Karpas-422 (cell line): Measurements from ENCODE around the gene SFXN4. TPM values are rescaled to one million over a fixed set of nuclear protein-coding genes. Genes with fewer than 3 reads are reported as not detected.
"Not testable (repeated sequence)": the region's sequence is repeated elsewhere in the genome, so short reads cannot be mapped to it uniquely, and the experiment has no call there.

Experiments used
- DNase-seq: peaks from one replicate; pipeline ENCODE4 v3.0.0-alpha.2; 2015
- H2AFZ ChIP-seq: fragments of 200-600 bp; sonication (generic); 2 replicates; pipeline ENCODE4 v1.6.1; 2014; ENCODE audit warnings: antibody characterized with exemption, low read length, mixed read lengths
- H3K27ac ChIP-seq: fragments of 200-600 bp; sonication (generic); 2 replicates; pipeline ENCODE4 v1.5.1; 2014; ENCODE audit warnings: mild to moderate bottlenecking, low read length, moderate library complexity
- H3K27me3 ChIP-seq: fragments of 200-600 bp; sonication (generic); 2 replicates; pipeline ENCODE4 v1.6.1; 2014; ENCODE audit warnings: low read length, mixed read lengths
- H3K36me3 ChIP-seq: fragments of 200-600 bp; sonication (generic); 2 replicates; pipeline ENCODE4 v1.6.1; 2014; ENCODE audit warnings: low read length, mixed read lengths; ENCODE audit not compliant: insufficient read depth
- H3K4me1 ChIP-seq: fragments of 200-600 bp; sonication (generic); 2 replicates; pipeline ENCODE4 v1.6.1; 2014; ENCODE audit warnings: mild to moderate bottlenecking, low read length, mixed read lengths
- H3K4me2 ChIP-seq: fragments of 200-600 bp; sonication (generic); 2 replicates; pipeline ENCODE4 v1.6.1; 2014; ENCODE audit warnings: low read length, low read depth, mild to moderate bottlenecking; ENCODE audit not compliant: poor library complexity, severe bottlenecking
- H3K4me3 ChIP-seq: fragments of 200-600 bp; sonication (generic); 2 replicates; pipeline ENCODE4 v1.5.1; 2014; ENCODE audit warnings: mild to moderate bottlenecking, antibody characterized with exemption, low read length, mixed read lengths
- H3K79me2 ChIP-seq: fragments of 200-600 bp; sonication (generic); 2 replicates; pipeline ENCODE4 v1.6.1; 2014; ENCODE audit warnings: mild to moderate bottlenecking, low read length, mixed read lengths
- H3K9ac ChIP-seq: fragments of 200-600 bp; sonication (generic); 2 replicates; pipeline ENCODE4 v1.6.0; 2014; ENCODE audit warnings: low read length
- H3K9me2 ChIP-seq: fragments of 200-600 bp; sonication (generic), shearing (Covaris generic); replicated peaks from 2 replicates; pipeline ENCODE4 v1.6.0; 2014; ENCODE audit warnings: mild to moderate bottlenecking, low read length, moderate library complexity; ENCODE audit not compliant: insufficient read depth
- H3K9me3 ChIP-seq: fragments of 300-700, 200-600 bp; sonication (generic); 2 replicates; pipeline ENCODE4 v1.6.1; 2014; ENCODE audit warnings: low read length, mixed read lengths
- H4K20me1 ChIP-seq: fragments of 200-600 bp; sonication (generic); 2 replicates; pipeline ENCODE4 v1.6.1; 2014; ENCODE audit warnings: mild to moderate bottlenecking, antibody characterized with exemption, low read length, low read depth; ENCODE audit not compliant: insufficient read depth
- total RNA-seq: library from RNA; depleted of rRNA; stranded (reverse); fragments of >200 nt; shearing (Covaris generic); gene quantifications from 2 replicates; pipeline ENCODE4 v1.2.3, GENCODE V29; 2014; ENCODE audit warnings: low replicate concordance

Gene SFXN4
- total RNA-seq, 1 experiment from 2014 or later = 48.2 TPM

GRCh38 chr10:119140603-119141245 is 24.8 kb downstream of the SFXN4 start:
- Histone ChIP-seq H3K9ac (no peak overlapping the region), H3K36me3 (peaks cover 12% of the 10 kb centered on the region; the same call in 1 of the 2 replicates), H3K9me2 (no peaks in the 10 kb centered on the region), H2AFZ (no peak overlapping the region), H3K4me2 (no peak overlapping the region), H4K20me1 (no peaks in the 10 kb centered on the region), H3K27ac (no peak overlapping the region), H3K27me3 (no peaks in the 10 kb centered on the region), H3K79me2 (no peaks in the 10 kb centered on the region), H3K4me3 (no peak overlapping the region), H3K9me3 (no peaks in the 10 kb centered on the region), H3K4me1 (peaks cover 21% of the 10 kb centered on the region)
- DNase-seq = no peak

- peaks cover 25% of the 10 kb centered on the region for H3K4me1 ChIP-seq
- H3K27ac ChIP-seq = 0 out of 2 replicates have a peak overlapping the region, but pooled peaks have one; percentile 11
- H3K4me2 ChIP-seq = no peak overlapping the region
Measured at GRCh38 chr10:119139464-119140067, 25.9 kb downstream of the SFXN4 start.

GRCh38 chr10:119138346-119139306 is 26.9 kb downstream of the SFXN4 start:
- H3K4me1 ChIP-seq = peaks cover 25% of the 10 kb centered on the region
- 0 out of 2 replicates have a peak overlapping the region, but pooled peaks have one; percentile 1 for H3K27ac ChIP-seq
- no peaks in the 10 kb centered on the region for H3K27me3 ChIP-seq
- H4K20me1 ChIP-seq = no peaks in the 10 kb centered on the region
- peaks cover 12% of the 10 kb centered on the region; the same call in 1 of the 2 replicates for H3K36me3 ChIP-seq
- no peak overlapping the region for H3K9ac ChIP-seq
- no peaks in the 10 kb centered on the region for H3K9me3 ChIP-seq
- no peak for DNase-seq
- no peak overlapping the region for H3K4me2 ChIP-seq
- H3K79me2 ChIP-seq = no peaks in the 10 kb centered on the region
- H2AFZ ChIP-seq = no peak overlapping the region
- H3K9me2 ChIP-seq = no peaks in the 10 kb centered on the region
- H3K4me3 ChIP-seq = no peak overlapping the region

More at GRCh38 chr10:119139464-119140067, 25.9 kb downstream of the SFXN4 start:
- DNase-seq = peak; percentile 83
- H3K9ac ChIP-seq = no peak overlapping the region
- no peaks in the 10 kb centered on the region for H3K9me2 ChIP-seq
- no peak overlapping the region for H2AFZ ChIP-seq
- H3K79me2 ChIP-seq = no peaks in the 10 kb centered on the region
- H3K4me3 ChIP-seq = no peak overlapping the region
- peaks cover 12% of the 10 kb centered on the region; the same call in 1 of the 2 replicates for H3K36me3 ChIP-seq
- no peaks in the 10 kb centered on the region for H3K9me3 ChIP-seq
- no peaks in the 10 kb centered on the region for H4K20me1 ChIP-seq
- no peaks in the 10 kb centered on the region for H3K27me3 ChIP-seq

GRCh38 chr10:119137878-119138277 is 27.6 kb downstream of the SFXN4 start:
- Histone ChIP-seq H3K36me3 (peaks cover 17% of the 10 kb centered on the region; the same call in 1 of the 2 replicates), H3K27ac (0 out of 2 replicates have a peak overlapping the region, but pooled peaks have one; percentile 53), H3K4me1 (peaks cover 25% of the 10 kb centered on the region)
- not testable (repeated sequence) for H3K9me2 ChIP-seq, H3K4me3 ChIP-seq, H3K79me2 ChIP-seq, H3K9me3 ChIP-seq, H2AFZ ChIP-seq, H4K20me1 ChIP-seq, H3K4me2 ChIP-seq, H3K9ac ChIP-seq, H3K27me3 ChIP-seq, DNase-seq

GRCh38 chr10:119136084-119136483 is 29.4 kb downstream of the SFXN4 start:
- Histone ChIP-seq H3K4me3 (no peak overlapping the region), H3K4me2 (no peak overlapping the region), H3K36me3 (peaks cover 14% of the 10 kb centered on the region), H3K9me2 (no peaks in the 10 kb centered on the region), H3K9ac (no peak overlapping the region), H3K27me3 (no peaks in the 10 kb centered on the region), H2AFZ (no peak overlapping the region), H3K79me2 (no peaks in the 10 kb centered on the region), H4K20me1 (no peaks in the 10 kb centered on the region), H3K9me3 (no peaks in the 10 kb centered on the region), H3K4me1 (peaks cover 35% of the 10 kb centered on the region), H3K27ac (0 out of 2 replicates have a peak overlapping the region, but pooled peaks have one; percentile 17)
- no peak for DNase-seq

- no peaks in the 10 kb centered on the region for H4K20me1 ChIP-seq
- H3K4me3 ChIP-seq = no peak overlapping the region
- H3K4me2 ChIP-seq = no peak overlapping the region
- H3K9me2 ChIP-seq = no peaks in the 10 kb centered on the region
- peaks cover 14% of the 10 kb centered on the region for H3K36me3 ChIP-seq
- no peaks in the 10 kb centered on the region for H3K9me3 ChIP-seq
- H3K4me1 ChIP-seq = peaks cover 40% of the 10 kb centered on the region
- H2AFZ ChIP-seq = no peak overlapping the region
- no peaks in the 10 kb centered on the region for H3K27me3 ChIP-seq
- H3K79me2 ChIP-seq = no peaks in the 10 kb centered on the region
- H3K9ac ChIP-seq = no peak overlapping the region
- no peak overlapping the region for H3K27ac ChIP-seq
- no peak for DNase-seq
Measured at GRCh38 chr10:119135513-119135881, 30.0 kb downstream of the SFXN4 start.

- Histone ChIP-seq H3K27me3 (no peaks in the 10 kb centered on the region), H3K9me3 (no peaks in the 10 kb centered on the region), H3K4me3 (no peak overlapping the region), H3K9me2 (no peaks in the 10 kb centered on the region), H3K79me2 (no peaks in the 10 kb centered on the region), H3K27ac (no peak overlapping the region), H2AFZ (no peak overlapping the region), H3K9ac (no peak overlapping the region), H3K36me3 (peaks cover 17% of the 10 kb centered on the region), H3K4me1 (peaks cover 43% of the 10 kb centered on the region), H3K4me2 (no peak overlapping the region), H4K20me1 (no peaks in the 10 kb centered on the region)
- DNase-seq = no peak
Measured at GRCh38 chr10:119133949-119134348, 31.6 kb downstream of the SFXN4 start.
